Activated effector memory CD4-positive, alpha-beta T cell treated with Interleukin-2 at 50 U/mL for 16 hours (primary cell): ENCODE results near the gene ADCY5.

Source experiments
- DNase-seq: peaks from one replicate; pipeline ENCODE4 v3.0.0-alpha.2; 2020

Gene ADCY5

GRCh38 chr3:123296836-123297626 lies 151.9 kb downstream of the ADCY5 start:
- DNase-seq, result no peak

- DNase-seq, result no peak
These were observed 152.6 kb downstream of the ADCY5 start for GRCh38 chr3:123296261-123296660.

GRCh38 chr3:123295901-123296250 lies 153.0 kb downstream of the ADCY5 start:
- no peak for DNase-seq

GRCh38 chr3:123295171-123295900 lies 153.6 kb downstream of the ADCY5 start:
- no peak for DNase-seq

- DNase-seq, result no peak
These were observed 154.5 kb downstream of the ADCY5 start for GRCh38 chr3:123294296-123294938.

GRCh38 chr3:123292321-123293310 lies 156.3 kb downstream of the ADCY5 start:
- DNase-seq, result no peak

GRCh38 chr3:123291404-123291803 lies 157.5 kb downstream of the ADCY5 start:
- DNase-seq, result no peak

- DNase-seq, result no peak
These were observed 157.9 kb downstream of the ADCY5 start for GRCh38 chr3:123290962-123291361.

GRCh38 chr3:123290107-123290930 lies 158.6 kb downstream of the ADCY5 start:
- DNase-seq, result no peak

GRCh38 chr3:123289391-123290106 lies 159.3 kb downstream of the ADCY5 start:
- no peak for DNase-seq

- DNase-seq, result no peak
These were observed 161.0 kb downstream of the ADCY5 start for GRCh38 chr3:123287962-123288302.

GRCh38 chr3:123287051-123287961 lies 161.6 kb downstream of the ADCY5 start:
- DNase-seq, result no peak

GRCh38 chr3:123286308-123287023 lies 162.4 kb downstream of the ADCY5 start:
- DNase-seq, result no peak

- no peak for DNase-seq
These were observed 163.0 kb downstream of the ADCY5 start for GRCh38 chr3:123285931-123286307.

GRCh38 chr3:123285479-123285878 lies 163.4 kb downstream of the ADCY5 start:
- DNase-seq, result no peak

GRCh38 chr3:123285066-123285465 lies 163.8 kb downstream of the ADCY5 start:
- DNase-seq, result no peak

GRCh38 chr3:123284399-123285010 lies 164.4 kb downstream of the ADCY5 start:
- DNase-seq, result no peak

- DNase-seq, result no peak
These were observed 165.1 kb downstream of the ADCY5 start for GRCh38 chr3:123283657-123284398.
